HG03460 (cell line): Measurements from ENCODE around the gene RNF141.

ENCODE experiments used
- ATAC-seq: cut with Tn5 transposase; IDR thresholded peaks from one replicate; pipeline ENCODE4 v1.9.1; 2021; ENCODE audit not compliant: unreplicated experiment

Gene RNF141

DNA sequence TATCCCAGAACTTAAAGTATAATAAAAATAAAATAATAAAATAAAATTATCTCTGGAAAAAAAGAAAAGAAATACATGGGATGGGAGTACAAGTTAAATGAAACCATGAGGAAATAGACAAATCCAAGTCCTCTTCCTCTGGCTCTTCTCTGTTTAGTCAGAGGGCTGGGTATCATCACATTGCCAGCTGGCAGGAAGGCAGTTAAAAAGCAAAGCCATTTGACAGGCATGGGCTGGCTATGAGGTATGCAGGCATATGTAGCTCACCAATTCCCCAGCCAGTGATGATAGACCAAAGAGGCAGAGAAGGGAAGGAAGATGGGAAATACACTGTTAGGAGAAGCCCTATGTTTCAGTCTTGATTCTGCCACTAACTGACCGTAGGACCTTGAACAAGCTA lies 21.0 kb upstream of the RNF141 start:
- no peak for ATAC-seq

- no peak for ATAC-seq
These were observed 20.2 kb upstream of the RNF141 start for GRCh38 chr11:10561043-10561818.

GRCh38 chr11:10558288-10558687 lies 17.3 kb upstream of the RNF141 start:
- ATAC-seq, result no peak

GRCh38 chr11:10556590-10556989 lies 15.6 kb upstream of the RNF141 start:
- no peak for ATAC-seq

GRCh38 chr11:10551845-10552352 lies 10.9 kb upstream of the RNF141 start:
- no peak for ATAC-seq

GRCh38 chr11:10551290-10551592 lies 10.3 kb upstream of the RNF141 start:
- ATAC-seq, result no peak

GRCh38 chr11:10550503-10551289 lies 9.7 kb upstream of the RNF141 start:
- no peak for ATAC-seq

DNA sequence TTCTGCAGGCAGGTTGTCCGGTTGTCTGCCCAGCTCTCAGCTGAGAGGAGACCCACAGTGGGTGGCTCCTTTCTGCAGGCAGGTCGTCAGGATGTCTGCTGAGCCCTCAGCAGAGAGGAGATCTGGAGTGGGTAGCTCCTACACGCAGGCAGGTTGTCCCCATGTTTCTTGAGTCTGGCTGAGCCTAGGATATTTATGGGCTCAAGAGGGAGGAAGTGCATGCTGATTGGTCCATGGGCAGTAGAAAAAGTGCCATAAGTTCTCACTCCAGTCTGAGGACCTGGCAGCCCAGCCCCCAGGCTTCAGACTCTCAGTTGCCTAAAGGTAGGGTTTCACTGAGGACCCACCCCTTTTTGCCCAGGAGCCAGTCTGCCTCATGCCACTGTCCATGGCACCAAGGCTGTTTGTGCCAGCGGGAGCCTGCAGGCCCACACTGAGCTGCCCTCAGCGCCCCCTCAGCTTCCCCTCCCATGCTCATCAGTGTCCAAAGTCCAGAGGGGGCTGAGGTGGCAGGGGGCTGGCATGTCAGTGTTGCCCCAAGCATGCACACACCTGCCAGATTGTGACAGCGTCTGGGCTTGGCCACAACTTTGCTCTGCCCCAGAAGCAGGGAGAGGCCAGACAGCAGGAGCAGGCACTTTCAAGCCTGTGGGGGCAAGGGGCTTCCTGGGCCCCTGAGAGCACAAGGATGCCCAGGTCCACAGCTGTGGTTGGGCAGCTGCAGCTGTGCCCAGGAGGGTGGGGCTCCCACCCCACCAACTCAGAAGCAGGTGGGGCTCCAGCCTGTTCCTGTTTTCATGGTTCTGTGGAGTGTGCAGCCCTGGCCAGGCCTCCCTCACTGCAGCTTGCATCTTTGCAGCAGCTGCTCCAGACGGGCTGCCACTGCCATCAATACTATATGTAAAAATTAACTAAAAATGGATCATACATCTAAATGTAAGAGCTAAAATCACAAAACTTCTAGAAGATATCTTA lies 3.8 kb upstream of the RNF141 start:
- ATAC-seq, result no peak

- ATAC-seq, result no peak
These were observed 2.8 kb upstream of the RNF141 start for GRCh38 chr11:10543782-10544181.

DNA sequence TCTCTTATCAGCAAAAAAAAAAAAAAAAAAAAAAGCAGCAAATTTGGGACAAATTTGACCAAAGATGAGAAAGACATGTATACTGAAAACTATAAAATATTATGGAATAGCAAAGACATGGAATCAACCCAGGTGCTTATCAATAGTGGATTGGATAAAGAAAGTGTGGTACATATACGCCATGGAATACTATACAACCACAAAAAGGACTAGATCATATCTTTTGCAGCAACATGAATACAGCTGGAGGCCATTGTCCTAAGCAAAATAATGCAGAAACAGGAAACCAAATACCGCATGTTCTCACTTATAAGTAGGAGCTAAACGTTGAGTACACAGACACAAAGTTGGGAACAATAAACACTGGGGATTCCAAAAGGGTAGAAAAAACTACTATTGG lies 1.8 kb upstream of the RNF141 start:
- no peak for ATAC-seq

DNA sequence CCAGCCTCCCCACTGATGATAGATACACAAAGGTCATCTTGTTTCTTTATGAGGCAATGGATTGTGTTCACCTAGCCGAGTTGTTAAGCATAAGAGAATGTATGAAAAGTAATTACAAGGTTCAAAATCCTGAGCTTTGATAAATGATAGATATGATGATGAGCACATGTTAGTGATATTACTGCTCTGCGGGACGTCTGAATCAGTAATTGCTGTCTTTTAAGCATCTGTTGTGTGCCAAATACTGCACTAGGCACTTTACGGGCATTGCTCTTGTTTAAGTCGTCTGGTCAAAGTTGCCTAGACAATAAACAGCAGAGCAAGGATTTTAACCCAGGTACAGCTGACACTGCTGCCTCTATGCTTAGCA lies 559 bp upstream of the RNF141 start:
- no peak for ATAC-seq

GRCh38 chr11:10540546-10540914 lies 457 bp downstream of the RNF141 start:
- peak; percentile 23 for ATAC-seq

DNA sequence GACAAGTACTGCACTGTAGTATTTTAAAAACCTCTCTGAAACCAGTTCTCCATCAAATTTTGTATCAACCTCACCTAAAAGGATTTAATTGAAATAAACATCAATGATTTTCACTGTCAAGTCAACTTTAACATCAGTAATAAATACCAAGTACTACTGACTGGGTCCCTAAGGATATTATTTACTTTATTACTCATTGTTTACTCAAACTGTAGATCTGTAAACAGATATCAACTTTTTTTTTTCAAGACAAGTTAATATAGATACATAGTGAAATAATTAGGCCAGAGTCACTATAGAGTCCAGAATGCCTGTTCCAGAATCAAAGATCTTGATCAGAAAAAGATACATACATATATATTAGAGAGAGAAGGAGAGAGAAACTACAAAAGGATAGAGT lies 1.6 kb downstream of the RNF141 start:
- ATAC-seq, result no peak

- ATAC-seq, result no peak
These were observed 2.1 kb downstream of the RNF141 start for GRCh38 chr11:10538924-10539323.

DNA sequence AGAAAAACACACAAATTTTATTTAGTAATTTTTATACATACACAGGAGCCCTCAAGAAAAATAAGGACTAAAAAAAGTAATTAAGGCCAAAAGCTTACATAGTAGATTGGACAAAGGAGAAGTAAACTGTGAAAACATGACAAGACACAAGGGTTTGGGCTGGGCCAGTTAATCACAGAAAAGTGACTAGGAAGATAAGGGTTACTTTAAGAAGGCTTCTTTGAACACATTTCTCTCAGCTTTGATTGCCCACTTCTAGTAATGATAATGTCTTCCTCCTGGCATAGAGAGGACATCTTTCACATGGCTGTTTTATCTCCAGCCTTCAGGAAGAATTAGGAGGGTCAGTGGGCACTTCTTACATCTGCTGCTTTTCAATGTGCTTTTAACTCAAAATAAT lies 3.4 kb downstream of the RNF141 start:
- no peak for ATAC-seq

DNA sequence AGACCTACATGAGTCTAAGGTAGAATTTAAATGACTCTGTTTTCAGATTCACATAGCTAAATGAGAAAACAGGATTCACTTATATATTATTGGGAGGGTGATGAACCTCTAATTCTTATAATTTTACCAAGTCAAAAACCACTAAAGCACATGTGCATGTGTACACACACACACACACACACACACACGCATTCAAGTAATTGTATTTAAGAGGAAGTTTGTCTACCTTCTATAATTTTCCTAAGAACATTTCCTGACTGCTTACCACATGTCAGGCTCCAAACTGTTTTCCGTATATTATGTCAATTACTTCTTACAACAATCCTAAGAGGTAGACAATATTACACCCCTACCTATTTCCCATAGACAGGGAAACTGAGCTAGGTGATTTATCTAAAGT lies 6.7 kb downstream of the RNF141 start:
- no peak for ATAC-seq

DNA sequence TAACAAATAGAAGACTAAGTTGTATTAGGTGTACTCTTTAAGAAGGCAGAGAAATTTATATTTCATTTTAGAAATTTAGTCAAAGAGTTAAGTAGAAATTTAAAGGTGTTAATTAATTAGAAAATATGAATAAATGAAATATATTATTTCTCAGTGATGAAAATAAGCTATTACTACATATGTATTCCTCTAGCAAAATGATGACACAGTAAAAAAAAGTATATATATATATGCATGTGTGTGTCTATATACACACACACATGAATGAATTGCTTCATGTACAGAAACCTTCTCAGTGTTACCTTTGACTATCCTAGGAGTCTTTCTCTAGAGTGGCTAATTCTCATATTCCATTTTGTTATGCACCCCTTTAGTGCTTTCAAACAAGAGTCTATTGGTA lies 7.7 kb downstream of the RNF141 start:
- no peak for ATAC-seq

DNA sequence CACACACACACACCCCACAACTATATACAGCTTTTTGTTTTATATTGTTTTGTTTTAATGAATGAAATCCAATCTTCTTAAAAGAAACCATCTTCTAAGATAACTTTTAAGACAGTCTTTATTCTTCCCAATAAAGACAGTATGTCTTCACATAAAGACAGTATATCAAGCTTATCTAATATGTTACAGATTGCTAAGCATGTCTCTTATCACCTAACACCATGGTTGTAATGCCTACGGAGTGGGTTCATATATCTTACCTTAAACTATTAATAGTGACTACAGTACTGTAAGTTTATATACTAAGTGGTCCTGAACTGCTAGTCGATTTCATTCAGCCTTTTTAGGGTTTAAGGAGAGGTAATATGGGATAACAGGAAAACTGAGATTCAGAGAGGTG lies 8.5 kb downstream of the RNF141 start:
- ATAC-seq, result no peak

- no peak for ATAC-seq
These were observed 11.7 kb downstream of the RNF141 start for GRCh38 chr11:10529279-10529678.

GRCh38 chr11:10528121-10528520 lies 12.9 kb downstream of the RNF141 start:
- no peak for ATAC-seq
